GM18505 (cell line): ENCODE measurements around the gene CLIC4.
"Not testable (repeated sequence)": the region's sequence is repeated elsewhere in the genome, so short reads cannot be mapped to it uniquely, and the experiment has no call there.

Source experiments
- ATAC-seq: cut with Tn5 transposase; IDR thresholded peaks from one replicate; pipeline ENCODE4 v1.9.1; 2021; ENCODE audit not compliant: unreplicated experiment
- POLR2A ChIP-seq: IDR thresholded peaks from 4 replicates; pipeline ENCODE4 v1.6.1; 2011; ENCODE audit warnings: borderline replicate concordance; ENCODE audit not compliant: insufficient read depth, insufficient read length; ENCODE audit errors: extremely low read depth

Gene CLIC4

DNA sequence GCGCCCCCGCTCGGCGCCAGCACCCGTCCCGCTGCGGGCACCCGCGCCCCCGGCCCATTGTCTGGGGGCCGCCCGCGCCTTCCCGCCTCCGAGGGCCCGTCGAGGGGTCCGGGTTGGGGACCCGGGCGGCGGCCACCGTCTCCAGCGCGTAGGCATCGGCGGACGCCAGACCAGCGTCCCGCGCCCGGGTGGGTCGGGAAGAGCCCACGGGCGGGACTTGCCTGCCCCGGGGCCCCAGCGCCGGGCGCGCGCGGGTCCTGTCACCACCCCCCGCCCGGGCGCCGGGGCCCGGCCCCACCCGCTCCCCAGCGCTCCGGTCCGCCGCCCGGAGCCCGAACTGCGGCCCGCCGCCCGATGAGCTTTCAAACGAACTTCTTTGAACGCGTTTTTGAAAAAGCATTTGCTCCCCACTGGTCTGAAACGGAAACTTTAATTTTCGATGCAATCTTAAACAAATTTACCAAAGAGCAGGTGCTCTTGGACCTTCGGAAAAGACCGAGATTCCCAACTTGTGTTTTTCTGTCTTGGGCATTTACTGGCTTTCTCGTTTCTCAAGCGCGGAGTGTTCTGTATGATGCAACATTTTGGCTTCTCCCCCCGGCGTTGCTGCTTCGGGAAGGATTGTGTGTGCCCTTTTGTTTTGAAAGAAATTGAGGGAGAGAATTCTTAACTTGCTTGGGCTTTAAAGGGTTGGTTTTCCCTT, 615 bp downstream of the CLIC4 start:
- peak; percentile 17 for ATAC-seq
- no peak for TF ChIP-seq POLR2A

DNA sequence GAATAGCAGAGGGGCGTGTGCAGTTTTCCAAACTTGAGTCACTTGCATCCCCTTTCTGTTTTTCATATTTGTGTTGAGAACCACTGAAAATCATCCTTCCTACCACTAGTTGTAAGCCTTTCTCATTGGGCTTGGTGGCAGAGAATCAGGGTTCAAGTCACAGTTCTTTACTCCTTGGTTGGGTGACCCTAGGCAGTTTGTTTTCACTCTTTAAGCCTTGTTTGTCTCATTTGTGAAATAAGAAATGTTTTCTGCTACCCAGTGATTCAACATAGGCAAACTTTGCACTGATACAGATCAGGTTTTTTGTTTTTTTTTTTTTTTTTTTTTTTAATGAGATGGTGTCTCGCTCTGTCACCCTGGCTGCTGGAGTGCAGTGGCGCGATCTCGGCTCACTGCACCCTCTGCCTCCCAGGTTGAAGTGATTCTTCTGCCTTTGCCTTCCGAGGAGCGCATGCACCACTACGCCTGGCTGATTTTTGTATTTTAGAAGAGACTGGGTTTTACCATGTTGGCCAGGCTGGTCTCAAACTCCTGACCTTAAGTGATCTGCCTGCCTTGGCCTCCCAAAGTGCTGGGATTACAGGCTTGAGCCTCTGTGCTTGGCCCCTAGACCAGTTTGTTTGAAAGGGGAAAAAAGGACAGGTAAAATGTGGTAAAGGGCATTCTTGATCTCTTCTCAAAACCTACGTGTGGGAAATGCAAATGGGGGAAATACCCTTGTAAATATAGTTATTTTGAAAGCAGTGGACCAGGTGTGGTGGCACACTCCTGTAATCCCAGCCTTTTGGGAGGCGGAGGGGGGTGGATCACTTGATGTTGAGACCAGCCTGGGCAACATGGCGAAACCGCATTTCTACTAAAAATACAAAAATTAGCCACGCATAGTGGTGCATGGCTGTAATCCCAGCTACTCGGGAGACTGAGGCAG, 3.2 kb downstream of the CLIC4 start:
- no peak for ATAC-seq
- no peak for TF ChIP-seq POLR2A

DNA sequence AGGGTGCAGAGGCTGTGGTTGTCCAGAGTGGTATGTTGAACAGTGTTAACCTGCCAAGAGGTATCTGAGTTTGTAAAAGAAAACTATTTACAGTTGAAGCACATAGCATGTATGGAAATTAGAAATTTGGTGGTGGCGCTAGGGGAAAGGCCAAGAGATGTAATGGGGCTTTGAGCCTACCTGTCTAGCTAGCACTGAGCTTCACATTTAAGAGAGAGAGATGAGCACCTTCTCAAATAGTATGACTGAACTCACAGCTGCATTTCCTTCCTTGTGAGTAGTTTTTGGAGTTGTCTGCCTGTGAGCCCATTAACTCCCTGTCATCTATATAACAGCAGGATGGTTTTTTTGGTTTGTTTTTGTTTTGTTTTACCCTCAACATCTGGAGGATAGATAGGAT, 4.0 kb downstream of the CLIC4 start:
- no peak for TF ChIP-seq POLR2A
- no peak for ATAC-seq

DNA sequence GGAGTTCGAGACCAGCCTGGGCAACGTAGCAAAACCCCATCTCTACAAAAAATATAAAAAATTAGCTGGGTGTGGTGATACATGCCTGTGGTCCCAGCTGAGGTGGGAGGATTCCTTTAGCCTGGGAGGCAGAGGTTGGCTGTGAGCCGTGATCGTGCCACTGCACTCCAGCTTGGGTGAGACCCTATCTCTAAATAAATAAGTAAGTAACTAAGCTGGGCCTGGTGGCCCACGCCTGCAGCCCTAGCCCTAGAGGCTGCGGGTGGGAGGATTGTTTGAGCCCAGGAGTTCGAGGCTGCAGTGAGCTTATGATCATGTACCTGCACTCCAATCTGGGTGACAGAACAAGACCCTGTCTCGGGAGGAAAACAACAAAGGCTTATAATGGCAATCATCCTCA, 4.6 kb downstream of the CLIC4 start:
- no peak for ATAC-seq
- no peak for TF ChIP-seq POLR2A

DNA sequence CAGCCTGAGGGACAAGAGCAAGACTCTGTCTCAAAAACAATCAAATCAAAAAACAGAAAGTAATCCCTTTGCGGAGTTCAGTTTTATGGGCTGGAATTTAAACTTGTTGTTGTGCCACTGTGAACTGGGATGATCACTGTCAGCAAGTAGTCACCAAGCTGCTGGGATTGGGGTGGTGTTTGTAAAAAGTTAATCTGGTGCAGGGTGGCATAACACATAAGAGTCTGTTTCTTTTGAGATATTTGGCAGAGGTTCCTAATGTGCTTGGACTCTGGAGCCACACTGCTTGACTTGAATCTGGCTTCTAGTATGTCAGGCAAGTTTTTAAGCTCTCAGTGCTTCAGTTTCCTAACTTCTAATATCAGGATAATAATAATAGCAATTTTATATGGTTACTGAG, 6.6 kb downstream of the CLIC4 start:
- no peak for TF ChIP-seq POLR2A
- no peak for ATAC-seq

DNA sequence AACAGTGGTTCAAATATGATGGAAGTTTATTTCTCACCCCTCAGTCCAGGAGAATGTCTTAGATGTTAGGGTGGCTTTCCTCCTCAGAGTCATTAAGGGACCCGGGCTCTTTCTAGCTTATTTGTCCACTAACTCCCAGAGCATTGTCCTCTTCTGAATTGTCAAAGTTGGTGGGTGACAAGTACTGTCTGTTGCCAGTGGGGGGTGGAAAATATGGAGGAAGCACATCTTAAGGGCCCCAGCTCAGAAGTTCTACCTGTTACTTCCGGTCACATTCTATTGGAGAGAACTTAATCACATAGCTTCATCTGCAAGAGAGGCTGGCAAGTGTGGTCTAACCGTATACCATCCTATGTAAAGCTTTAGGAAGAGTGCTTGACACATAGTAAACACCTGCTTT, 7.1 kb downstream of the CLIC4 start:
- no peak for TF ChIP-seq POLR2A
- no peak for ATAC-seq

DNA sequence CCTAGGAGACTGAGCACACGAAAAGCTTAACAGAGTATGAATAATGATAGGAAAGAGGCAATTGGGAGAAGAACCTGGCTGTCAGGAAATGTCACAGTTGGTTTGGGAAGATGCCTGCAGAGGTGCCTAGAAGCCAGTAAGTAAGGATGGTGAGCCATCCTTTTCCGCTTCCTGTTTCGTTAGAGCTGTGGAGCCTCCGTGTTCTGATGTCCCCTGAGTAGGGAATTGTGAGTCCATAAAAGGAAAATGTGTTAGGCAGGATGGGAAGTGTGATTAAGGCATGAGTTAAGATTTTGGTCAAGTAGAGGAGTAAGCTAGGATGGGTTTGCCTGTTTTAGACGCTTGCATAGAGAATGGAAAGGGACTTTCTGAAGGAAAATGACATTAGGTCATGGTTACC, 9.0 kb downstream of the CLIC4 start:
- no peak for TF ChIP-seq POLR2A
- ATAC-seq: no peak

DNA sequence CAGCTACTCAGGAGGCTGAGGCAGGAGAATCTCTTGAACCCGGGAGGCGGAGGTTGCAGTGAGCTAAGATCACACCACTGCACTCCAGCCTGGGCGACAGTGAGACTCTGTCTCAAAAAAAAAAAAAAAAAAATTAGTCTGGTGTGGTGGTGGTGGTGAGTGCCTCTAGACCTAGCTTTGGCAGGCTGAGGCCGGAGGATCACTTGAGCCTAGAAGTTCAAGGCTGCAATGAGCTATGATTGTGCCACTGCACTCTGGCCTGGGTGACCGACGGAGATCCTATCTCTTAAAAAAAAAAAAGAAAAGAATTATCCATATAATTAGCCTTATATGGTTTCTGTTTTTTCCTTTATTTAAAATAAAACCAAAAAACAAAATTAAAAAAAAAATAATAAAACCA, 10.1 kb downstream of the CLIC4 start:
- ATAC-seq: not testable (repeated sequence)

DNA sequence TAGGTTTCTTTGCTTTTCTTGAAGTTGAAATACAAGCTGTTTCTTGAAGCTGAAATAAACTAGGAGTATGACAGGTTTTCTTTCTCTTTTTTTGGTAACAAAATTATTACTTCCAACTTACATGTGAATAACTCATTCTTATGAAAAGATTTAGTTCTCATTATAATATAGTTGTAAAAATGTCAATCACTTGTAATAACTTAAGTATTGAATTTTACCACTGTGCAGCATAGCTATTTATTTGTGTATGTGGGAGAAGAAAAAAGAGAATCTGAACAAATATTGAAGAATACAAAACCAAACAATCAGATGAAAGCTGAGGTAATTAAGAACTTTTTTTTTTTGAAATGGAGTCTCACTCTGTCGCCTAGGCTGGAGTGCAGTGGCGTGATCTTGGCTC, 11.1 kb downstream of the CLIC4 start:
- no peak for TF ChIP-seq POLR2A
- ATAC-seq: no peak

DNA sequence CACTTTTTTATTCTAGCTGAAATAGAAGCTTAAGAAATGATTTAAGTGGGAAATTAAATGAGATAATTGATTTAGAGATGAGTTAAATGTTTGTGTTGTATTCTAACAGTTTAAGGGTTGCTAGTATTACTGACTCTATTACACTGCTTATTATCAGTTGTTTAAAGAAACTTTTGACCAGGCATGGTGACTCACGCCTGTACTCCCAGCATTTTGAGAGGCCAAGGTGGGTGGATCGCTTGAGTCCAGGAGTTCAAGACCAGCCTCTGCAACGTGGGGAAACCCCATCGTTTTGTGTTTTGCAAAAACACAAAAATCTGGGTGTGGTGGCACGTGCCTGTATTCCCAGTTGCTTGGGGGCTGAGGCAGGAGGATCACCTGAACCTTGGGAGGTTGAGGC, 14.2 kb downstream of the CLIC4 start:
- no peak for TF ChIP-seq POLR2A
- ATAC-seq: no peak

DNA sequence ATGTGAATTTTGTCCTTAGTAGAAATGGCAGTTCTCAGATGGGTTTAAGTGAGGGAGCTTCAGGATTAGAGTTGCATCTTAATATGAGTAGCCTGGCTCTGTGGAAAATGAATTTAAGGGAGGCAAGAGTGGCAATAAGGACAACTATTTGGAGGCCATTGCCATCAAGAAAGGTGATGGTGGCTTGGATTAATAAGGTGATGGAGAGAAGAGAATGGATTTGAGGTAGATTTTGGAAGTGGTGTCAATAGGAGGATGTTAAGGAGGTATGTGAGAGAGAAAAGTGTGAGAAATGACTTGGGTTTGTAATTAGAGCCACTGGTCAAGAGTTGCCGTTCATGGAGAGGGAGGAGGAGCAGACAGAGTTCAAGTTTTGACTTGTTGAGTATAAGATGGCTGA, 16.3 kb downstream of the CLIC4 start:
- no peak for TF ChIP-seq POLR2A
- ATAC-seq: no peak

DNA sequence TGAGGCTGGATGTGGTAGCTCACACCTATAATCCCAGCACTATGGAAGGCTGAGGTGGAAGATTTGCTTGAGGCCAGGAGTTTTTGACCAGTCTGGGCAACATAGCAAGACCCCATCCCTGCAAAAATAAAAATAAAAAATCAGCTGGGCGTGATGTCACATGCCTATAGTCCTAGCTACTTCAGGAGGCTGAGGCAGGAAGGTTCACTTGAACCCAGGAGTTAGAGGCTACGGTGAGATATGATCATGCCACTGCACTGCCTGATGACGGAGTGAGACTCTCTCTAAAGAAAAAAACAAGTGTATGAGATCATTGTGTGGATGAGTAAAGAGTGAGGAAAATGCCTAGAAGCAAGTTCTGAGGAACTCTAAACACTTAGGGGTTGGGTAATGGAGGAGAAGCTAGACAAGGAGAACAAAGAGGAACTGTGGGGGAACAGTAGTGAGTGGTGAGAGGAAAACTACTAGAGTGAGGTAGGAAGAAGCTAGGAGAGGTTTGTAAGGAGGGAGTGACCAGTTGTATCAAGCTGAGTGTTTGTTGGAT, 17.0 kb downstream of the CLIC4 start:
- ATAC-seq: no peak
- TF ChIP-seq POLR2A: no peak

DNA sequence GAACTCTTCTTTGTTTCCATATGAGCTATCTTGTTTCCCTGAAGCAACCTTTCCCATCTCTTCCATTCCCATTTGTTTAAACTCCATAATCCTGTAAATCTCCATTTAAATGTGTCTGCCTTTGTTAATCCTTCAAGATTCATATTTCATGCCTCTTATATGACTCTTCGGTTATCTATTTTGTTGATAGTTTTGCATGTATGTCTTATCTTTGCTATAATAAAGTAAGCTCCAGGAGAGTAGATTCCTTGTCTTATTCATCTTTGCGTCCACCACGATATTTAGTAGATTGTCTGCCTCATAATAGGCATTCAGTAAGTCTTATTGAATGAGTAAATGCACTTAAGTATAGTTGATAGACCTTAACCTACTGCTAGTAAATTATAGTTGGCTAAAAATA, 18.4 kb downstream of the CLIC4 start:
- no peak for TF ChIP-seq POLR2A
- no peak for ATAC-seq

DNA sequence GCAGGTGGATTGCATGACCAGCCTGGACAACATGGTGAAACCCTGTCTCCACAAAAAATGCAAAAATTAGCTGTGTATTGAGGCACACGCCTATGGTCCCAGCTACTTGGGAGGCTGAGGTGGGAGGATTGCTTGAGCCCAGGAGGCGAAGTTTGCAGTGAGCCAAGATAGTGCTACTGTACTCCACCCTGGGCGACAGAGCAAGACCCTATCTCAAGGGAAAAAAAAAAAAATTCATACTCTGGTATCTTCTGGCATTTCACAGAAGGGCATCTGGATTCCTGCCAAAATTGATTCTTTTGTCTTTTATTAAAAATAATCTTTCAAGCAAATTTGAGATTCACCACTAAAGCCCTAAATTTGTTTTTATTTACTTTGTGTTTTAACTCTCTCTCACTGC, 19.2 kb downstream of the CLIC4 start:
- no peak for TF ChIP-seq POLR2A
- no peak for ATAC-seq
